Breast epithelium (tissue), 3 donors: Measurements from ENCODE around the gene SLC16A6.
"Not testable (repeated sequence)": the region's sequence is repeated elsewhere in the genome, so short reads cannot be mapped to it uniquely, and the experiment has no call there.

Experiments used
- POLR2A ChIP-seq: fragments of 450-650 bp; IDR thresholded peaks from one replicate; pipeline ENCODE4 v1.6.1; 2016; ENCODE audit warnings: antibody characterized with exemption, mild to moderate bottlenecking, moderate library complexity
- POLR2AphosphoS5 ChIP-seq, 3 donors: sonication (generic); formaldehyde crosslinking; IDR thresholded peaks; one replicate each; pipeline ENCODE4 v1.6.1; 2017; ENCODE audit warnings: antibody characterized with exemption in 3 of 3
- TF ChIP-seq, protein P1 (sequence below), 3 donors: fragments of 450-650 bp; IDR thresholded peaks; one replicate each; pipeline ENCODE4 v1.5.1; 2016 to 2017; ENCODE audit warnings: antibody characterized with exemption in 3 of 3, mild to moderate bottlenecking in 3 of 3, moderate library complexity in 3 of 3

DNA sequence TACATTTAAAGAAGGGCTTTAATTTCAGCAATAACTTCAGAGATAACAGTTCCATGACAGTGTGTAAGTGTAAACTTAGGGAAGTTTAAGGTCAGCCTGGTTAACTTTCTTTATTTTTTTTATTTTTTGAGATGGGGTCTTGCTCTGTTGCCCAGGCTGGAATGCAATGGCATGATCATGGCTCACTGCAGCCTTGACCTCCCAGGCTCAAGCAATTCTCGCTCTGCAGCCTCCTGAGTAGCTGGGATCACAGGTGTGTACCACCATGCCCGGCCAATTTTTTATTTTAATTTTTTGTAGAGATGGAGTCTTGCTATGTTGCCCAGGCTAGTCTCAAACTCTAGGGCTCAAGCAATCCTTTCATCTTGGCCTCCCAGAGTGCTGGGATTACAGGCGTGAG, 14.6 kb downstream of the SLC16A6 start:
- TF ChIP-seq POLR2A; POLR2AphosphoS5 (IDR thresholded peaks at IDR 0.05): not testable (repeated sequence)
- TF ChIP-seq, protein P1, sequence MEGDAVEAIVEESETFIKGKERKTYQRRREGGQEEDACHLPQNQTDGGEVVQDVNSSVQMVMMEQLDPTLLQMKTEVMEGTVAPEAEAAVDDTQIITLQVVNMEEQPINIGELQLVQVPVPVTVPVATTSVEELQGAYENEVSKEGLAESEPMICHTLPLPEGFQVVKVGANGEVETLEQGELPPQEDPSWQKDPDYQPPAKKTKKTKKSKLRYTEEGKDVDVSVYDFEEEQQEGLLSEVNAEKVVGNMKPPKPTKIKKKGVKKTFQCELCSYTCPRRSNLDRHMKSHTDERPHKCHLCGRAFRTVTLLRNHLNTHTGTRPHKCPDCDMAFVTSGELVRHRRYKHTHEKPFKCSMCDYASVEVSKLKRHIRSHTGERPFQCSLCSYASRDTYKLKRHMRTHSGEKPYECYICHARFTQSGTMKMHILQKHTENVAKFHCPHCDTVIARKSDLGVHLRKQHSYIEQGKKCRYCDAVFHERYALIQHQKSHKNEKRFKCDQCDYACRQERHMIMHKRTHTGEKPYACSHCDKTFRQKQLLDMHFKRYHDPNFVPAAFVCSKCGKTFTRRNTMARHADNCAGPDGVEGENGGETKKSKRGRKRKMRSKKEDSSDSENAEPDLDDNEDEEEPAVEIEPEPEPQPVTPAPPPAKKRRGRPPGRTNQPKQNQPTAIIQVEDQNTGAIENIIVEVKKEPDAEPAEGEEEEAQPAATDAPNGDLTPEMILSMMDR (IDR thresholded peaks at IDR 0.05), result not testable (repeated sequence)
